HCT116 (cell line): ENCODE measurements around the gene TMCC3. TPM values are rescaled to one million over a fixed set of nuclear protein-coding genes. Genes with fewer than 3 reads are reported as not detected.

ENCODE experiments used
- ATAC-seq: fragments of 200-7000 bp; cut with Tn5 transposase; 2 replicates; pipeline ENCODE4 v1.9.1; 2020; ENCODE audit warnings: mild to moderate bottlenecking, moderate library complexity
- BruUV-seq: library from RNA; stranded (reverse); fragments of 400-500 nt; replicated peaks from 2 replicates; lab custom pipeline; 2021; lab: Mats Ljungman, UMichigan
- CTCF ChIA-PET: fragments of 300-600 bp; sonication (Branson Sonifier 250); formaldehyde crosslinking; loops from one replicate; lab custom pipeline; 2021; ENCODE audit warnings: antibody characterized with exemption; lab: Charles Lee
- POLR2A ChIA-PET: fragments of 300-600, 350-600 bp; sonication (Branson Sonifier 250); formaldehyde crosslinking; loops from one replicate; lab custom pipeline; 2021; ENCODE audit warnings: antibody characterized with exemption; lab: Charles Lee
- RAD21 ChIA-PET, 2 experiments: fragments of 300-600 bp; sonication (Branson Sonifier 250); formaldehyde crosslinking; loops; one replicate each; lab custom pipeline; 2023; ENCODE audit warnings: low total read pairs in 2 of 2; ENCODE audit not compliant: uncharacterized antibody in 2 of 2, unreplicated experiment in 2 of 2, low non-redundant PET in 1 of 2; lab: Charles Lee
- DNase-seq: peaks from one replicate; pipeline ENCODE4 v3.0.0-alpha.2; 2010; ENCODE audit warnings: low read depth, low spot score
- H2AFZ ChIP-seq: fragments of 200-600 bp; shearing (Covaris generic), sonication (generic); 2 replicates; pipeline ENCODE4 v1.6.1; 2017; ENCODE audit warnings: low read depth, mixed run types, mixed read lengths, antibody characterized with exemption, low read length; ENCODE audit not compliant: poor library complexity, severe bottlenecking
- H3K27ac ChIP-seq: 2 replicates; pipeline ENCODE4 v1.5.1; 2012; ENCODE audit warnings: low read depth, low read length
- H3K27me3 ChIP-seq: fragments of 200-600 bp; sonication (generic); 2 replicates; pipeline ENCODE4 v1.6.1; 2016; ENCODE audit warnings: mixed run types, low read length, mixed read lengths; ENCODE audit not compliant: insufficient read depth
- H3K36me3 ChIP-seq, 2 experiments: fragments of 200-500 bp in 1 of 2; fragments of 200-600 bp in 1 of 2; sonication (Bioruptor generic) in 1 of 2; sonication (generic) in 1 of 2; 2 replicates each; pipeline versions ENCODE4 v1.5.1 to v1.6.1; 2014 to 2016; ENCODE audit warnings: low read length in 2 of 2, inconsistent platforms in 1 of 2, mixed read lengths in 1 of 2, mixed run types in 1 of 2; ENCODE audit not compliant: insufficient read depth in 2 of 2, control insufficient read depth in 1 of 2
- H3K4me1 ChIP-seq, 2 experiments: fragments of 200-600 bp in 1 of 2; sonication (generic) in 1 of 2; 2 replicates each; pipeline versions ENCODE4 v1.5.1 to v1.6.1; 2012 to 2017; ENCODE audit warnings: low read length in 2 of 2, inconsistent platforms in 1 of 2, mild to moderate bottlenecking in 1 of 2, mixed read lengths in 1 of 2, mixed run types in 1 of 2, moderate library complexity in 1 of 2; ENCODE audit not compliant: insufficient read depth in 2 of 2, control insufficient read depth in 1 of 2
- H3K4me2 ChIP-seq: fragments of 200-600 bp; sonication (generic); 2 replicates; pipeline ENCODE4 v1.6.1; 2017; ENCODE audit warnings: mixed run types, low read length, mixed read lengths
- H3K4me3 ChIP-seq, 2 experiments: fragments of 200-600 bp in 1 of 2; sonication (generic) in 1 of 2; replicated peaks in 1 of 2; 2 replicates each; pipeline ENCODE4 v1.5.1; 2011 to 2016; ENCODE audit warnings: low read length in 2 of 2, control low read depth in 1 of 2, low read depth in 1 of 2, mild to moderate bottlenecking in 1 of 2, mixed read lengths in 1 of 2, mixed run types in 1 of 2
- H3K79me2 ChIP-seq: fragments of 200-600 bp; sonication (generic); 2 replicates; pipeline ENCODE4 v1.6.1; 2017; ENCODE audit warnings: mild to moderate bottlenecking, mixed run types, low read length, moderate library complexity, mixed read lengths; ENCODE audit not compliant: insufficient read depth
- H3K9ac ChIP-seq: fragments of 200-600 bp; sonication (generic); 2 replicates; pipeline ENCODE4 v1.6.1; 2016; ENCODE audit warnings: low read length, mixed read lengths
- H3K9me2 ChIP-seq: fragments of 200-600 bp; sonication (generic), shearing (Covaris generic); 2 replicates; pipeline ENCODE4 v1.6.1; 2017; ENCODE audit warnings: mixed run types, mild to moderate bottlenecking, moderate library complexity; ENCODE audit not compliant: insufficient read depth
- H3K9me3 ChIP-seq, 2 experiments: fragments of 200-500 bp in 1 of 2; fragments of 200-600 bp in 1 of 2; sonication (Bioruptor generic) in 1 of 2; sonication (generic) in 1 of 2; 2 replicates each; pipeline ENCODE4 v1.6.1; 2014 to 2017; ENCODE audit warnings: low read length in 2 of 2, mixed read lengths in 2 of 2, inconsistent platforms in 1 of 2, low read depth in 1 of 2, mild to moderate bottlenecking in 1 of 2, mixed run types in 1 of 2, moderate library complexity in 1 of 2; ENCODE audit not compliant: control insufficient read depth in 1 of 2, insufficient read depth in 1 of 2
- H4K20me1 ChIP-seq: fragments of 200-600 bp; sonication (generic), shearing (Covaris generic); 2 replicates; pipeline ENCODE4 v1.6.1; 2017; ENCODE audit warnings: mixed run types, mild to moderate bottlenecking, moderate library complexity; ENCODE audit not compliant: insufficient read depth
- CBX3 ChIP-seq: IDR thresholded peaks from 2 replicates; pipeline ENCODE4 v1.6.1; 2012; ENCODE audit warnings: low read depth
- CTCF ChIP-seq, 3 experiments: fragments of 200-600 bp in 1 of 3; sonication (generic) in 1 of 3; IDR thresholded peaks in 2 of 3; conservative IDR thresholded peaks in 1 of 3; 2 replicates each; pipeline ENCODE4 v1.5.1; 2012 to 2017; ENCODE audit warnings: low read depth in 2 of 3, low read length in 2 of 3, antibody characterized with exemption in 1 of 3, borderline replicate concordance in 1 of 3, control low read depth in 1 of 3, mild to moderate bottlenecking in 1 of 3, mixed read lengths in 1 of 3, mixed run types in 1 of 3, moderate library complexity in 1 of 3; ENCODE audit not compliant: insufficient read depth in 1 of 3
- EZH2 ChIP-seq: fragments of 200-600 bp; sonication (generic); IDR thresholded peaks from 2 replicates; pipeline ENCODE4 v1.6.1; 2017; ENCODE audit warnings: antibody characterized with exemption, mixed run types
- REST ChIP-seq: IDR thresholded peaks from 2 replicates; pipeline ENCODE4 v1.6.1; 2012; ENCODE audit warnings: low read depth
- SRF ChIP-seq: IDR thresholded peaks from 2 replicates; pipeline ENCODE4 v1.6.1; 2012; ENCODE audit warnings: low read depth
- ZFX ChIP-seq: fragments of 450-650 bp; IDR thresholded peaks from 2 replicates; pipeline ENCODE4 v1.6.1; 2017
- ZNF274 ChIP-seq: fragments of 200-500 bp; sonication (Bioruptor generic); IDR thresholded peaks from 2 replicates; pipeline ENCODE4 v1.6.1; 2014; ENCODE audit warnings: mild to moderate bottlenecking, low read depth, low read length, inconsistent platforms
- intact Hi-C: fragments of 100-400 bp; cut with micrococcal nuclease; formaldehyde crosslinking; loops from 2 replicates; pipeline ENCODE4 v1.10.0; 2022
- total RNA-seq: library from RNA; stranded (reverse); gene quantifications from one replicate; pipeline ENCODE4 v1.2.1, GENCODE V29; 2021; ENCODE audit not compliant: unreplicated experiment

Gene TMCC3
- total RNA-seq, 1 experiment from 2014 or later: 4.5 TPM

- Histone ChIP-seq H3K9me2 (no peaks in the 10 kb centered on the region), H3K4me1 (no peaks in the 10 kb centered on the region), H3K36me3 (no peaks in the 10 kb centered on the region), H3K9me3 (no peaks in the 10 kb centered on the region), H3K27ac (no peak overlapping the region), H3K4me2 (no peak overlapping the region), H4K20me1 (no peaks in the 10 kb centered on the region), H2AFZ (no peak overlapping the region), H3K9ac (no peak overlapping the region), H3K4me3 (no peak overlapping the region), H3K79me2 (no peaks in the 10 kb centered on the region), H3K27me3 (no peaks in the 10 kb centered on the region)
- TF ChIP-seq SRF (no peak), CBX3 (no peak), ZNF274 (no peak), REST (no peak)
- ATAC-seq (no peak), DNase-seq (no peak)
- CTCF ChIA-PET: no interaction called here
- POLR2A ChIA-PET: no interaction called here
- RAD21 ChIA-PET: no interaction called here
- intact Hi-C loops: no loop called here
- no TSS peak for BruUV-seq
These were observed 9.1 kb downstream of the TMCC3 start for GRCh38 chr12:94641283-94641682.

GRCh38 chr12:94640134-94640928 is 10.0 kb downstream of the TMCC3 start:
- RAD21 ChIA-PET: no interaction called here
- H3K9me2 ChIP-seq: no peaks in the 10 kb centered on the region
- POLR2A ChIA-PET: no interaction called here
- no peaks in the 10 kb centered on the region for H3K4me1 ChIP-seq
- no peak overlapping the region for H3K4me2 ChIP-seq
- CTCF ChIA-PET: no interaction called here
- BruUV-seq: no TSS peak
- ATAC-seq: no peak
- H3K9ac ChIP-seq: no peak overlapping the region
- H2AFZ ChIP-seq: no peak overlapping the region
- DNase-seq: no peak
- TF ChIP-seq EZH2: no peak
- TF ChIP-seq CTCF (IDR thresholded peaks at IDR 0.05 in 2 of 3, conservative IDR thresholded peaks at IDR 0.05 in 1 of 3; ENCODE audit: borderline replicate concordance in 1 of 3, insufficient read depth in 1 of 3, low read depth in 2 of 3, low read length in 2 of 3): no peak
- TF ChIP-seq ZFX: no peak
- no peak for TF ChIP-seq CBX3
- intact Hi-C loops: no loop called here
- H3K9me3 ChIP-seq: no peaks in the 10 kb centered on the region
- H4K20me1 ChIP-seq: no peaks in the 10 kb centered on the region
- no peaks in the 10 kb centered on the region for H3K27me3 ChIP-seq
- no peak overlapping the region for H3K27ac ChIP-seq
- H3K79me2 ChIP-seq: no peaks in the 10 kb centered on the region
- H3K4me3 ChIP-seq: no peak overlapping the region
- H3K36me3 ChIP-seq: no peaks in the 10 kb centered on the region
